HL-60 (cell line): ENCODE data around the gene ADIRF.
"Not testable (repeated sequence)": the region's sequence is repeated elsewhere in the genome, so short reads cannot be mapped to it uniquely, and the experiment has no call there.

Experiments used
- CTCF ChIP-seq: IDR thresholded peaks from one replicate; pipeline ENCODE4 v1.5.1; 2011; ENCODE audit warnings: low read length, control low read depth, inconsistent platforms; ENCODE audit not compliant: insufficient read depth
- POLR2AphosphoS5 ChIP-seq: IDR thresholded peaks from 2 replicates; pipeline ENCODE4 v1.6.1; 2012; ENCODE audit warnings: low read depth
- SPI1 ChIP-seq: IDR thresholded peaks from 2 replicates; pipeline ENCODE4 v1.6.1; 2012; ENCODE audit warnings: low read depth, mild to moderate bottlenecking, borderline replicate concordance

- not testable (repeated sequence) for TF ChIP-seq CTCF, POLR2AphosphoS5, SPI1
Observed at GRCh38 chr10:86934162-86934711, 34.0 kb upstream of the ADIRF start.
